Measurements from ENCODE around the gene RNF220. TPM values are rescaled to one million over a fixed set of nuclear protein-coding genes. Genes with fewer than 3 reads are reported as not detected.
"Not testable (repeated sequence)": the region's sequence is repeated elsewhere in the genome, so short reads cannot be mapped to it uniquely, and the experiment has no call there.

RNF220 gene
- total RNA-seq, 1 donor = 53.2 TPM

- TF ChIP-seq CTCF (IDR thresholded peaks at IDR 0.05; ENCODE audit: extremely low read depth, low read depth, low read length) = no peak
- no peaks in the 10 kb centered on the region for H3K27me3 ChIP-seq (ENCODE audit: insufficient read depth, low read length)
These were observed 258.4 kb downstream of the RNF220 start for GRCh38 chr1:44663417-44663816.

GRCh38 chr1:44664730-44665370 lies 259.8 kb downstream of the RNF220 start:
- Histone ChIP-seq H3K27me3 (ENCODE audit: insufficient read depth, low read length) (no peaks in the 10 kb centered on the region), H4K20me1 (ENCODE audit: insufficient read depth, low read length) (no peaks in the 10 kb centered on the region), H3K9me3 (ENCODE audit: low read depth, low read length) (no peaks in the 10 kb centered on the region), H3K4me3 (ENCODE audit: insufficient read depth, low read length) (no peak overlapping the region), H2AFZ (ENCODE audit: low read length) (no peak overlapping the region), H3K27ac (ENCODE audit: low read depth, low read length) (no peak overlapping the region), H3K4me1 (ENCODE audit: insufficient read depth, low read length) (no peaks in the 10 kb centered on the region), H3K36me3 (ENCODE audit: insufficient read depth, low read length) (no peaks in the 10 kb centered on the region), H3K4me2 (ENCODE audit: insufficient read depth, low read length) (no peak overlapping the region), H3K79me2 (ENCODE audit: insufficient read depth, low read length) (no peaks in the 10 kb centered on the region)
- no peak for TF ChIP-seq CTCF (IDR thresholded peaks at IDR 0.05; ENCODE audit: extremely low read depth, low read depth, low read length)
- DNase-seq (ENCODE audit: insufficient read length, low spot score, missing footprints) = no peak

More at GRCh38 chr1:44663417-44663816, 258.4 kb downstream of the RNF220 start:
- Histone ChIP-seq H3K79me2 (ENCODE audit: insufficient read depth, low read length) (no peaks in the 10 kb centered on the region), H3K36me3 (ENCODE audit: insufficient read depth, low read length) (no peaks in the 10 kb centered on the region), H2AFZ (ENCODE audit: low read length) (no peak overlapping the region), H4K20me1 (ENCODE audit: insufficient read depth, low read length) (no peaks in the 10 kb centered on the region), H3K9me3 (ENCODE audit: low read depth, low read length) (no peaks in the 10 kb centered on the region), H3K4me2 (ENCODE audit: insufficient read depth, low read length) (no peak overlapping the region), H3K27ac (ENCODE audit: low read depth, low read length) (no peak overlapping the region), H3K4me1 (ENCODE audit: insufficient read depth, low read length) (no peaks in the 10 kb centered on the region), H3K4me3 (ENCODE audit: insufficient read depth, low read length) (no peak overlapping the region)
- no peak for DNase-seq (ENCODE audit: insufficient read length, low spot score, missing footprints)

- H3K27ac ChIP-seq (ENCODE audit: low read depth, low read length); H3K4me3 ChIP-seq (ENCODE audit: insufficient read depth, low read length); H3K4me2 ChIP-seq (ENCODE audit: insufficient read depth, low read length); H3K79me2 ChIP-seq (ENCODE audit: insufficient read depth, low read length); H3K36me3 ChIP-seq (ENCODE audit: insufficient read depth, low read length); H3K9me3 ChIP-seq (ENCODE audit: low read depth, low read length); H3K27me3 ChIP-seq (ENCODE audit: insufficient read depth, low read length); H2AFZ ChIP-seq (ENCODE audit: low read length); H4K20me1 ChIP-seq (ENCODE audit: insufficient read depth, low read length); H3K4me1 ChIP-seq (ENCODE audit: insufficient read depth, low read length): not testable (repeated sequence)
- DNase-seq (ENCODE audit: insufficient read length, low spot score, missing footprints) = peak; percentile 59
These were observed 261.7 kb downstream of the RNF220 start for GRCh38 chr1:44666719-44667118.

GRCh38 chr1:44670751-44671640 lies 265.9 kb downstream of the RNF220 start:
- no peaks in the 10 kb centered on the region for H4K20me1 ChIP-seq (ENCODE audit: insufficient read depth, low read length)
- H3K9me3 ChIP-seq (ENCODE audit: low read depth, low read length) = no peaks in the 10 kb centered on the region
- H3K4me3 ChIP-seq (ENCODE audit: insufficient read depth, low read length) = no peak overlapping the region
- H2AFZ ChIP-seq (ENCODE audit: low read length) = no peak overlapping the region
- H3K79me2 ChIP-seq (ENCODE audit: insufficient read depth, low read length) = peaks cover 9% of the 10 kb centered on the region
- DNase-seq (ENCODE audit: insufficient read length, low spot score, missing footprints) = peak; percentile 30
- H3K4me1 ChIP-seq (ENCODE audit: insufficient read depth, low read length) = peaks cover 23% of the 10 kb centered on the region
- H3K27me3 ChIP-seq (ENCODE audit: insufficient read depth, low read length) = no peaks in the 10 kb centered on the region
- H3K4me2 ChIP-seq (ENCODE audit: insufficient read depth, low read length) = no peak overlapping the region
- no peak overlapping the region for H3K27ac ChIP-seq (ENCODE audit: low read depth, low read length)
- TF ChIP-seq CTCF (IDR thresholded peaks at IDR 0.05; ENCODE audit: extremely low read depth, low read depth, low read length) = no peak
- H3K36me3 ChIP-seq (ENCODE audit: insufficient read depth, low read length) = no peaks in the 10 kb centered on the region

Measured in osteoblast (primary cell).